Measurements from ENCODE around the gene RET. TPM values are rescaled to one million over a fixed set of nuclear protein-coding genes. Genes with fewer than 3 reads are reported as not detected.

Gene RET
- total and polyA plus RNA-seq, 4 donors = 0.25 to 2.5 (median 0.29) TPM; not detected in 1

DNA sequence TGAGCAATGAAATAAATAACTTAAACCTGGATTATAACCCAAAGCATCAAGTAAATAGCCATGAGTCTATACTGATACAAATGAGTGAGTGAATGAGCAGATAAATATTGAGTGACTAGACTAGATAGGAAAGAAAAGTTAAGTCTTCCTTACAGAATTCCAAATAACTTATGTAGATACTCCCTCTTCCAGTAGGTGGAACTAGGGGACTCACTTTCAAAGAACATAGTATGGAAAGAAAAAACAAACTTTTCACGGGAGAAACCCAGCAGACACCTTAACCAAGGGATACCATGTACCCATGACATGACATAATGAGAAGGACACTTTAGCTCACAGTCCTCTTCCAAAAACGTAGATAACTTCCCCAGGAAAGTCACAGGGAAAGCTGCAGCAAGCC lies 93.6 kb downstream of the RET start:
- Histone ChIP-seq H3K9me3 (ENCODE audit: control insufficient read depth, low read length) (no peaks in the 10 kb centered on the region), H3K36me3 (ENCODE audit: control insufficient read depth in 1 of 2, insufficient read depth in 2 of 2, low read length in 1 of 2) (peaks cover 4 to 13% of the 10 kb centered on the region in 2 donors), H3K4me3 (ENCODE audit: low read length in 2 of 2) (no peak overlapping the region), H3K27ac (ENCODE audit: low read depth in 1 of 2, low read length in 2 of 2) (no peak overlapping the region), H3K27me3 (ENCODE audit: control insufficient read depth in 1 of 2, insufficient read depth in 2 of 2, low read length in 1 of 2) (no peaks in the 10 kb centered on the region), H3K4me1 (ENCODE audit: control insufficient read depth in 1 of 2, insufficient read depth in 2 of 2, low read length in 2 of 2) (no peaks in the 10 kb centered on the region)
- intact Hi-C loops (cut with DNase I) = no loop called here
- 51 to 57% methylated on average over 2 of the region's 2 CpGs for WGBS, 2 donors
- ATAC-seq (ENCODE audit: low FRiP score) (no peak), DNase-seq (no peak)

DNA sequence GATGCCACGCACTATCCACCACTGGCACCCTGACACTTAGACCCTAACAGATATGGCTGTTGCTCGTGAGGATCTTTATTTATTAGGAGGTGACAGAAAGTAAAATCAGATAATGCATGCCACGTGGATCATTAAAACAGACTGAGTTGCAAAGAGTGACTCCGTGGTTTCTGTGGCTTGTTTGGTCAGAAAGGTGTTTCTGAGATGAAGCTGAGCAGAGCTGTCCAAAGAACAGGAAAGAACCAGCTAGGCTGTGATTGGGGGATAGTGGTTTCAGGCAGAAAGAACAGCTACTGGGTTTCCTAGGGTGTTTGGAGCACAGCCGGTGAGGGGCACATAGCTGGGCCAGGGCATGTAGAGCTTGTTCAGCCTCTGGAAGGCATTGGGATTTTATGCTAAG lies 95.8 kb downstream of the RET start:
- no peak for ATAC-seq (ENCODE audit: low FRiP score)
- Histone ChIP-seq H3K4me3 (ENCODE audit: low read length in 2 of 2) (no peak overlapping the region), H3K27me3 (ENCODE audit: control insufficient read depth in 1 of 2, insufficient read depth in 2 of 2, low read length in 1 of 2) (no peaks in the 10 kb centered on the region), H3K27ac (ENCODE audit: low read depth in 1 of 2, low read length in 2 of 2) (no peak overlapping the region), H3K36me3 (ENCODE audit: control insufficient read depth in 1 of 2, insufficient read depth in 2 of 2, low read length in 1 of 2) (peaks cover 6 to 16% of the 10 kb centered on the region in 2 donors), H3K4me1 (ENCODE audit: control insufficient read depth in 1 of 2, insufficient read depth in 2 of 2, low read length in 2 of 2) (no peaks in the 10 kb centered on the region), H3K9me3 (ENCODE audit: control insufficient read depth, low read length) (no peaks in the 10 kb centered on the region)
- DNase-seq = no peak
- WGBS, 2 donors = 95 to 96% methylated on average over 5 of the region's 5 CpGs
- intact Hi-C loops (cut with DNase I) = no loop called here

DNA sequence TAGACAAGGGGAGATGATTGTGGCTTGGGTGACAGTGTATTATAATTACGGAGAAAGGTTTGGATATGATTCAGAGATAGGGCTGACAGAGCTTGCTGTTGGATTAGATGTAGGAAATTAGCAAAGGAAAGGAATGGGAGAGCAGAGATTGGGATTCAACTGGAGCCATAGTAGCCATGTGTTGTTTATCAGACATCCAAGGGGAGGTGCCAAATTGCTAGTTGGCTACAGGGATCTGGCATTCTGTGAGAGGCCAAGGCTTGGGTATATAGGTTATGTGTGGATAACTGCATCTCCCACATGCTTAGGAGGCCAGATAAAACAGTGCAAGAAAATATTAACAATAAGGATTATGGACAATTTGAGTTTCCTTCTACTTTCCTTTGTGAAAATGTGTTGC lies 96.3 kb downstream of the RET start:
- Histone ChIP-seq H3K27me3 (ENCODE audit: control insufficient read depth in 1 of 2, insufficient read depth in 2 of 2, low read length in 1 of 2) (no peaks in the 10 kb centered on the region), H3K4me3 (ENCODE audit: low read length in 2 of 2) (no peak overlapping the region), H3K36me3 (ENCODE audit: control insufficient read depth in 1 of 2, insufficient read depth in 2 of 2, low read length in 1 of 2) (peaks cover 6 to 16% of the 10 kb centered on the region in 2 donors), H3K27ac (ENCODE audit: low read depth in 1 of 2, low read length in 2 of 2) (no peak overlapping the region), H3K4me1 (ENCODE audit: control insufficient read depth in 1 of 2, insufficient read depth in 2 of 2, low read length in 2 of 2) (no peaks in the 10 kb centered on the region), H3K9me3 (ENCODE audit: control insufficient read depth, low read length) (no peaks in the 10 kb centered on the region)
- intact Hi-C loops (cut with DNase I) = no loop called here
- 92 to 94% methylated on average over 1 of the region's 1 CpG for WGBS, 2 donors
- ATAC-seq (ENCODE audit: low FRiP score) (no peak), DNase-seq (no peak)

DNA sequence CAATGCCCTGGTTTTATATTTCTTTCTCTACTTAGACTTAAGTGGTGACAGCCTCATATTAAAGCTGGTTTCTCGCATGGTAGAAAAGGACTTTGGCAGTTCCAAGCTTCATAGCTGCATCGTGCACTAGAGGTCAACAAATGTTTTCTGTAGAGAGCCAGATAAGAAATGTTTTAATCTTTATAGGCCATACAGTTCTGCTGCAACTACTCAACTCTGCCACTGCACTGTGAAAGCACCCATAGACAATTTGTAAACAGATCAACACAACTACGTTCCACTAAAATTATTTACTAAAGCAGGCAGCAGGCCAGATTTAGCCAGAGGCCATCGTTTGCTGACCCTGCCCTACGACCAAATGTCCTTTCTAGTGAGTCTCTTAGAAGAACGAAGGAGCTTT lies 98.1 kb downstream of the RET start:
- no peak for DNase-seq
- intact Hi-C loops (cut with DNase I) = no loop called here
- ATAC-seq (ENCODE audit: low FRiP score) = no peak
- Histone ChIP-seq H3K27me3 (ENCODE audit: control insufficient read depth in 1 of 2, insufficient read depth in 2 of 2, low read length in 1 of 2) (no peaks in the 10 kb centered on the region), H3K36me3 (ENCODE audit: control insufficient read depth in 1 of 2, insufficient read depth in 2 of 2, low read length in 1 of 2) (peaks cover 6 to 22% of the 10 kb centered on the region in 2 donors), H3K4me3 (ENCODE audit: low read length in 2 of 2) (no peak overlapping the region), H3K9me3 (ENCODE audit: control insufficient read depth, low read length) (no peaks in the 10 kb centered on the region), H3K27ac (ENCODE audit: low read depth in 1 of 2, low read length in 2 of 2) (no peak overlapping the region), H3K4me1 (ENCODE audit: control insufficient read depth in 1 of 2, insufficient read depth in 2 of 2, low read length in 2 of 2) (no peaks in the 10 kb centered on the region)
- 81 to 82% methylated on average over 6 of the region's 6 CpGs for WGBS, 2 donors

DNA sequence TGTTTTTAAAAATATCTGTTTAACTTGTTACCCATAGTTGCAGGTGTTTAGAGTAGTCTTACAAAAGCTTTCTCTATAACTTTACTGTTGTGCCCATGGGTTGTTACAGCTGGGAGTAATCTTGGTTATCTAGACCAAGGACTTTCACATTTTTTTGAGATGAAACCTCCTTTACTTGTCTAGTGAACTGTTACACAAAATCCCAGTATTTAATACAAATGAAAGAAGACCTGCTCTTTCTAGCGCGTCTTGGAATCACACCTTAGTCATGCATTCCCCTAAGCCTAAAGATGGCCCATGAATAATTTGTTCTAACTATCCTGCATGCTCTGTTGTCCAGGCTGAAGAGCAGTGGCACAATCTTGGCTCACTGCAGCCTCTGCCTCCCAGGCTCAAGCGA lies 99.4 kb downstream of the RET start:
- WGBS, 2 donors = 97 to 98% methylated on average over 3 of the region's 3 CpGs

DNA sequence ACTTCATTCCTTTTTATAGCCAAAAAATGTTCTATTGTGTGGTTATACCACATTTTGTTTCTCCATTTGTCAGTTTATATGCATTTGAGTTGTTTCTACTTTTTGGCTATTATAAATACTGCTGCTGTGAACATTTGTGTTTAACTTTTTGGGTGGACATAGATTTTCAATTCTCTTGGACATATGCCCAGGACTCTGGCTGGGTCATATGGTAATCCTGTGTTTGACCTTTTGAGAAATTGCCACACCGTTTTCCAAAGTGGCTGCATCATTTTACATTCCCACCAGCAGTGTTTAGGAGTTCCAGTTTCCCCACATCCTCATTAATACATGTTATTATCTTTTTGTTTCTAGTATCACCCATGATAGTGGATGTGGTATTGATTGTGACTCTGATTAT lies 100.7 kb downstream of the RET start:
- ATAC-seq (ENCODE audit: low FRiP score) = no peak
- peaks cover 7 to 22% of the 10 kb centered on the region in 2 donors for H3K36me3 ChIP-seq (ENCODE audit: control insufficient read depth in 1 of 2, insufficient read depth in 2 of 2, low read length in 1 of 2)
- no peaks in the 10 kb centered on the region for H3K4me1 ChIP-seq (ENCODE audit: control insufficient read depth in 1 of 2, insufficient read depth in 2 of 2, low read length in 2 of 2)
- no peaks in the 10 kb centered on the region for H3K27me3 ChIP-seq (ENCODE audit: control insufficient read depth in 1 of 2, insufficient read depth in 2 of 2, low read length in 1 of 2)
- 88 to 91% methylated on average over 1 of the region's 1 CpG for WGBS, 2 donors
- no peak overlapping the region for H3K27ac ChIP-seq (ENCODE audit: low read depth in 1 of 2, low read length in 2 of 2)
- H3K9me3 ChIP-seq (ENCODE audit: control insufficient read depth, low read length) = no peaks in the 10 kb centered on the region
- DNase-seq = no peak
- no peak overlapping the region for H3K4me3 ChIP-seq (ENCODE audit: low read length in 2 of 2)
- intact Hi-C loops (cut with DNase I) = no loop called here

More for the DNA sequence above, 99.4 kb downstream of the RET start:
- H3K4me1 ChIP-seq (ENCODE audit: control insufficient read depth in 1 of 2, insufficient read depth in 2 of 2, low read length in 2 of 2) = no peaks in the 10 kb centered on the region
- no peaks in the 10 kb centered on the region for H3K9me3 ChIP-seq (ENCODE audit: control insufficient read depth, low read length)
- H3K36me3 ChIP-seq (ENCODE audit: control insufficient read depth in 1 of 2, insufficient read depth in 2 of 2, low read length in 1 of 2) = peaks cover 7 to 22% of the 10 kb centered on the region in 2 donors
- DNase-seq (no peak), ATAC-seq (ENCODE audit: low FRiP score) (no peak)
- intact Hi-C loops (cut with DNase I) = no loop called here
- no peak overlapping the region for H3K27ac ChIP-seq (ENCODE audit: low read depth in 1 of 2, low read length in 2 of 2)
- H3K4me3 ChIP-seq (ENCODE audit: low read length in 2 of 2) = no peak overlapping the region
- H3K27me3 ChIP-seq (ENCODE audit: control insufficient read depth in 1 of 2, insufficient read depth in 2 of 2, low read length in 1 of 2) = no peaks in the 10 kb centered on the region

Other genes with a start within 250 kb of the RET start
- gene CSGALNACT2, start 61.4 kb downstream of the RET start, total RNA-seq = 10 to 100 TPM; 32.7 to 35.8 TPM
- gene CSGALNACT2, start 61.4 kb downstream of the RET start, polyA plus RNA-seq = 10 to 100 TPM; 18.2 to 20.1 TPM
- gene RASGEF1A, start 190.0 kb downstream of the RET start, total RNA-seq = 1 to 10 TPM; 1.9 to 3.1 TPM
- 1 to 10 TPM in 1 of 2 donors, not detected in 1; 3.9 TPM for gene RASGEF1A, start 190.0 kb downstream of the RET start, polyA plus RNA-seq

All from aorta (tissue), 5 donors.